Measurements from ENCODE around the gene CDH10.

DNA sequence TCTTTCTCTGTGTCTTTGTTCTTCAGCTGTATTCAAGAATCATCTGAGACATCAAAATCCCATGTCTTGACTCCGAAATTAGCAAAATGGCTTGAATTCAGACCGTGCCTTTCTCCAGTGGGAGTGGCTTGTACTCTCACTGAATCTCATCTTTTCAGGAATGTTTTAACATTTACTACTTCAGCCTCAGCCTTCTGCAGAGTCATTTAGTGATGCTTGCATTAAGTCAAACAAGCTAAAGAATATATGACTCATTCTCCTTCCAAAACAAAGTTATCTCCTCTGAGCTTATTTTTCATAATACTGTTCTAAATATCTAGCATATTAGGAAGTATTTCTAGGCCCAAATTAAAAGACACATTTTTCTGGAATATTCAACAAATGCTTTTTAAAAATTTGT lies 205.3 kb downstream of the CDH10 start:
- TF ChIP-seq EZH2 (IDR thresholded peaks at IDR 0.05; ENCODE audit: borderline replicate concordance, low read length) (no peak), CTCF (IDR thresholded peaks at IDR 0.05; ENCODE audit: low read length) (no peak)

Data from OCI-LY1 (cell line).